ENCODE measurements around the gene P2RX6. TPM values are rescaled to one million over a fixed set of nuclear protein-coding genes. Genes with fewer than 3 reads are reported as not detected.

The P2RX6 gene
- total and polyA plus RNA-seq, 9 of the 15 experiments (the other 6 are each of a cell fraction or from before 2014, with no cell fraction given): 0.01 to 3.9 (median 1.5) TPM; not detected in 1

- TF ChIP-seq CUX1 (CRISPR knock-in tag; IDR thresholded peaks at IDR 0.05) (no peak), HNRNPH1 (optimal IDR thresholded peaks at IDR 0.05; ENCODE audit: low read depth, low read length) (no peak)
Observed at GRCh38 chr22:20994902-20995241, 20.1 kb upstream of the P2RX6 start (continued).

GRCh38 chr22:20995329-20996030 lies 19.5 kb upstream of the P2RX6 start:
- H3K79me2 ChIP-seq (ENCODE audit: control insufficient read depth, insufficient read depth, low read length): peaks cover 15% of the 10 kb centered on the region
- H2AFZ ChIP-seq (ENCODE audit: low read depth, low read length): no peak overlapping the region
- intact Hi-C loops (cut with micrococcal nuclease) (no loop called here), in situ Hi-C loops (cut with MboI) (no loop called here)
- peaks cover 38% of the 10 kb centered on the region; the same call in 1 of the 2 replicates for H4K20me1 ChIP-seq (replicated peaks; ENCODE audit: control insufficient read depth, insufficient read depth, low read length)
- no peak overlapping the region for H3K27ac ChIP-seq (ENCODE audit: extremely low read depth, low read depth, low read length)
- ChIA-PET CTCF (ENCODE audit: low intra/inter-chr PET ratio) (no interaction called here), POLR2A (interaction anchor here (0.7 to 17.9 kb wide), 6 partner anchors 9 to 1894 kb away, joined by 3 to 451 read pairs (median 6); partner anchors contain the start of genes AIFM3, LZTR1, P2RX6 and SLC7A4)
- no peak for FAIRE-seq
- peaks cover 3% of the 10 kb centered on the region for H3K9me1 ChIP-seq (ENCODE audit: control insufficient read depth, insufficient read depth, low read length)
- DNase-seq (ENCODE audit: extremely low read depth in 1 of 4, low spot score in 3 of 4): no peak
- peaks cover 6 to 86% of the 10 kb centered on the region in 2 experiments for H3K4me1 ChIP-seq (replicated peaks in 1 of 2; ENCODE audit: control insufficient read depth in 2 of 2, insufficient read depth in 2 of 2, low read length in 2 of 2)
- H3K9me3 ChIP-seq (replicated peaks; ENCODE audit: control insufficient read depth, insufficient read depth, low read depth, low read length): no peaks in the 10 kb centered on the region
- ATAC-seq: no peak
- no peaks in the 10 kb centered on the region for H3K27me3 ChIP-seq (ENCODE audit: control insufficient read depth in 2 of 2, insufficient read depth in 2 of 2, low read length in 2 of 2)
- H3K4me3 ChIP-seq: no peak overlapping the region
- H3K36me3 ChIP-seq (ENCODE audit: control insufficient read depth, insufficient read depth, low read length): peaks cover 100% of the 10 kb centered on the region
- TF ChIP-seq ARHGAP35 (IDR thresholded peaks at IDR 0.05; ENCODE audit: partially characterized antibody): no peak
- TF ChIP-seq HDAC8 (tag; IDR thresholded peaks at IDR 0.05): no peak; the same call in 1 of the 2 replicates
- TF ChIP-seq STAT6 (CRISPR knock-in tag; IDR thresholded peaks at IDR 0.05): no peak
- 0 out of 4 replicates have a peak, but pooled peaks of 1 of the 2 experiments have one; percentile 11 for TF ChIP-seq SIX5 (IDR thresholded peaks at IDR 0.05; ENCODE audit: borderline replicate concordance in 1 of 2, insufficient read depth in 1 of 2, low read depth in 1 of 2, low read length in 2 of 2)
- peak; percentile 59; the same call in 1 of the 2 replicates for TF ChIP-seq KDM2B (CRISPR knock-in tag; IDR thresholded peaks at IDR 0.05)
- TF ChIP-seq POLR2AphosphoS2 (IDR thresholded peaks at IDR 0.05; ENCODE audit: low read length): 0 out of 2 replicates have a peak, but pooled peaks have one; percentile 21
- no peak for TF ChIP-seq C11orf30 (IDR thresholded peaks at IDR 0.05; ENCODE audit: low read depth)
- peak overlapping the region in 1 of 2 experiments; percentile 50; a peak in 1 of 4 replicates for H3K9ac ChIP-seq (ENCODE audit: insufficient read depth in 1 of 2, low read depth in 2 of 2, low read length in 2 of 2)
- 92% methylated on average over 23 of the region's 23 CpGs for WGBS (ENCODE audit: insufficient coverage, low coverage, missing lambda C conversion rate)
- H3K4me2 ChIP-seq (ENCODE audit: insufficient read depth, low read length): no peak overlapping the region
- no TSS peak for BruUV-seq (replicated peaks)

Data from K562 (cell line).